ENCODE measurements around the gene GOLGA1. TPM values are rescaled to one million over a fixed set of nuclear protein-coding genes. Genes with fewer than 3 reads are reported as not detected.
A peak's percentile ranks its signal among the peaks of the same experiment; 100 is the strongest.
"Not testable (repeated sequence)": the region's sequence is repeated elsewhere in the genome, so short reads cannot be mapped to it uniquely, and the experiment has no call there.

Gene GOLGA1
- 9.2 TPM for polyA plus RNA-seq (2013, experiment 1 of 2)
- polyA plus RNA-seq (2013, experiment 2 of 2) = 8.3 TPM

- H3K27ac ChIP-seq (ENCODE audit: low read depth, low read length, severe bottlenecking) = peak within 1 kb of the TSS; percentile 96
- WGBS, 2 experiments (ENCODE audit: insufficient coverage in 2 of 2) = 0% methylated on average over 53 to 65 of the region's 70 CpGs
- H3K9me3 ChIP-seq (ENCODE audit: control insufficient read depth, low read length) = no peaks in the 10 kb centered on the region
- peaks cover 5% of the 10 kb centered on the region for H3K4me1 ChIP-seq (ENCODE audit: control insufficient read depth, insufficient read depth, low read length, poor library complexity, severe bottlenecking)
- peak within 1 kb of the TSS; percentile 73 for H3K4me3 ChIP-seq (ENCODE audit: extremely low read depth, insufficient read depth, low read length, poor library complexity, severe bottlenecking)
- H3K36me3 ChIP-seq (ENCODE audit: control insufficient read depth, insufficient read depth, low read length) = peaks cover 10% of the 10 kb centered on the region
These were observed at the start of gene GOLGA1 for GRCh38 chr9:124940894-124941678. TSS of gene GOLGA1 (minus strand) at chr9:124941083. CDS start at chr9:124938711, 2,372 bp downstream.

GRCh38 chr9:124983698-124984097 is 42.8 kb upstream of the GOLGA1 start:
- Histone ChIP-seq H3K4me3 (ENCODE audit: extremely low read depth, insufficient read depth, low read length, poor library complexity, severe bottlenecking) (no peak overlapping the region), H3K9me3 (ENCODE audit: control insufficient read depth, low read length) (no peaks in the 10 kb centered on the region), H3K4me1 (ENCODE audit: control insufficient read depth, insufficient read depth, low read length, poor library complexity, severe bottlenecking) (no peaks in the 10 kb centered on the region), H3K36me3 (ENCODE audit: control insufficient read depth, insufficient read depth, low read length) (peaks cover 4% of the 10 kb centered on the region), H3K27ac (ENCODE audit: low read depth, low read length, severe bottlenecking) (no peak overlapping the region)
- no CpG with 5 or more reads among the region's 1 CpG for WGBS, 2 experiments (ENCODE audit: insufficient coverage in 2 of 2)

- H3K4me3 ChIP-seq (ENCODE audit: extremely low read depth, insufficient read depth, low read length, poor library complexity, severe bottlenecking) = no peak overlapping the region
- whole genome bisulfite sequencing, 2 experiments (ENCODE audit: insufficient coverage in 2 of 2) = 80% methylated on average over 1 of the region's 4 CpGs; no CpG with 5 or more reads in 1 of the 2 experiments
- peaks cover 4% of the 10 kb centered on the region for H3K36me3 ChIP-seq (ENCODE audit: control insufficient read depth, insufficient read depth, low read length)
- no peaks in the 10 kb centered on the region for H3K4me1 ChIP-seq (ENCODE audit: control insufficient read depth, insufficient read depth, low read length, poor library complexity, severe bottlenecking)
- no peaks in the 10 kb centered on the region for H3K9me3 ChIP-seq (ENCODE audit: control insufficient read depth, low read length)
- H3K27ac ChIP-seq (ENCODE audit: low read depth, low read length, severe bottlenecking) = no peak overlapping the region
These were observed 39.5 kb upstream of the GOLGA1 start for GRCh38 chr9:124980431-124980830.

GRCh38 chr9:124975131-124975530 is 34.2 kb upstream of the GOLGA1 start:
- Histone ChIP-seq H3K9me3 (ENCODE audit: control insufficient read depth, low read length) (no peaks in the 10 kb centered on the region), H3K27ac (ENCODE audit: low read depth, low read length, severe bottlenecking) (peak overlapping the region; percentile 2), H3K4me3 (ENCODE audit: extremely low read depth, insufficient read depth, low read length, poor library complexity, severe bottlenecking) (no peak overlapping the region), H3K4me1 (ENCODE audit: control insufficient read depth, insufficient read depth, low read length, poor library complexity, severe bottlenecking) (no peaks in the 10 kb centered on the region), H3K36me3 (ENCODE audit: control insufficient read depth, insufficient read depth, low read length) (peaks cover 30% of the 10 kb centered on the region)
- WGBS, 2 experiments (ENCODE audit: insufficient coverage in 2 of 2) = 0% methylated on average over 1 of the region's 2 CpGs; no CpG with 5 or more reads in 1 of the 2 experiments

- Histone ChIP-seq H3K36me3 (ENCODE audit: control insufficient read depth, insufficient read depth, low read length) (peaks cover 33% of the 10 kb centered on the region), H3K4me1 (ENCODE audit: control insufficient read depth, insufficient read depth, low read length, poor library complexity, severe bottlenecking) (no peaks in the 10 kb centered on the region), H3K4me3 (ENCODE audit: extremely low read depth, insufficient read depth, low read length, poor library complexity, severe bottlenecking) (no peak overlapping the region), H3K27ac (ENCODE audit: low read depth, low read length, severe bottlenecking) (no peak overlapping the region), H3K9me3 (ENCODE audit: control insufficient read depth, low read length) (no peaks in the 10 kb centered on the region)
- 87 to 92% methylated on average over 4 to 6 of the region's 6 CpGs for WGBS, 2 experiments (ENCODE audit: insufficient coverage in 2 of 2)
These were observed 32.9 kb upstream of the GOLGA1 start for GRCh38 chr9:124973807-124974206.

- no peaks in the 10 kb centered on the region for H3K9me3 ChIP-seq (ENCODE audit: control insufficient read depth, low read length)
- H3K4me1 ChIP-seq (ENCODE audit: control insufficient read depth, insufficient read depth, low read length, poor library complexity, severe bottlenecking) = no peaks in the 10 kb centered on the region
- 100% methylated on average over 1 of the region's 2 CpGs; no CpG with 5 or more reads in 1 of the 2 experiments for WGBS, 2 experiments (ENCODE audit: insufficient coverage in 2 of 2)
- H3K4me3 ChIP-seq (ENCODE audit: extremely low read depth, insufficient read depth, low read length, poor library complexity, severe bottlenecking) = no peak overlapping the region
- H3K27ac ChIP-seq (ENCODE audit: low read depth, low read length, severe bottlenecking) = no peak overlapping the region
- H3K36me3 ChIP-seq (ENCODE audit: control insufficient read depth, insufficient read depth, low read length) = peaks cover 33% of the 10 kb centered on the region
These were observed 31.4 kb upstream of the GOLGA1 start for GRCh38 chr9:124972241-124972770.

- Histone ChIP-seq H3K4me3 (ENCODE audit: extremely low read depth, insufficient read depth, low read length, poor library complexity, severe bottlenecking) (no peak overlapping the region), H3K36me3 (ENCODE audit: control insufficient read depth, insufficient read depth, low read length) (peaks cover 32% of the 10 kb centered on the region), H3K4me1 (ENCODE audit: control insufficient read depth, insufficient read depth, low read length, poor library complexity, severe bottlenecking) (no peaks in the 10 kb centered on the region), H3K9me3 (ENCODE audit: control insufficient read depth, low read length) (no peaks in the 10 kb centered on the region), H3K27ac (ENCODE audit: low read depth, low read length, severe bottlenecking) (no peak overlapping the region)
- no CpG with 5 or more reads among the region's 2 CpGs for WGBS, 2 experiments (ENCODE audit: insufficient coverage in 2 of 2)
These were observed 28.5 kb upstream of the GOLGA1 start for GRCh38 chr9:124969401-124969800.

- Histone ChIP-seq H3K4me3 (ENCODE audit: extremely low read depth, insufficient read depth, low read length, poor library complexity, severe bottlenecking) (no peak overlapping the region), H3K27ac (ENCODE audit: low read depth, low read length, severe bottlenecking) (no peak overlapping the region), H3K36me3 (ENCODE audit: control insufficient read depth, insufficient read depth, low read length) (peaks cover 20% of the 10 kb centered on the region), H3K9me3 (ENCODE audit: control insufficient read depth, low read length) (no peaks in the 10 kb centered on the region), H3K4me1 (ENCODE audit: control insufficient read depth, insufficient read depth, low read length, poor library complexity, severe bottlenecking) (no peaks in the 10 kb centered on the region)
- WGBS, 2 experiments (ENCODE audit: insufficient coverage in 2 of 2) = 91 to 92% methylated on average over 8 of the region's 9 CpGs
These were observed 27.4 kb upstream of the GOLGA1 start for GRCh38 chr9:124968238-124968637.

- peaks cover 13% of the 10 kb centered on the region for H3K36me3 ChIP-seq (ENCODE audit: control insufficient read depth, insufficient read depth, low read length)
- not testable (repeated sequence) for H3K27ac ChIP-seq (ENCODE audit: low read depth, low read length, severe bottlenecking); H3K9me3 ChIP-seq (ENCODE audit: control insufficient read depth, low read length); H3K4me3 ChIP-seq (ENCODE audit: extremely low read depth, insufficient read depth, low read length, poor library complexity, severe bottlenecking); H3K4me1 ChIP-seq (ENCODE audit: control insufficient read depth, insufficient read depth, low read length, poor library complexity, severe bottlenecking)
- 100% methylated on average over 1 of the region's 5 CpGs; no CpG with 5 or more reads in 1 of the 2 experiments for WGBS, 2 experiments (ENCODE audit: insufficient coverage in 2 of 2)
These were observed 25.1 kb upstream of the GOLGA1 start for GRCh38 chr9:124965775-124966568.

- Histone ChIP-seq H3K27ac (ENCODE audit: low read depth, low read length, severe bottlenecking) (no peak overlapping the region), H3K9me3 (ENCODE audit: control insufficient read depth, low read length) (no peaks in the 10 kb centered on the region), H3K4me1 (ENCODE audit: control insufficient read depth, insufficient read depth, low read length, poor library complexity, severe bottlenecking) (no peaks in the 10 kb centered on the region), H3K4me3 (ENCODE audit: extremely low read depth, insufficient read depth, low read length, poor library complexity, severe bottlenecking) (no peak overlapping the region), H3K36me3 (ENCODE audit: control insufficient read depth, insufficient read depth, low read length) (peaks cover 3% of the 10 kb centered on the region)
- 80 to 100% methylated on average over 2 of the region's 2 CpGs for WGBS, 2 experiments (ENCODE audit: insufficient coverage in 2 of 2)
These were observed 23.7 kb upstream of the GOLGA1 start for GRCh38 chr9:124964604-124965003.
